Measurements from ENCODE around the gene PAX7. TPM values are rescaled to one million over a fixed set of nuclear protein-coding genes. Genes with fewer than 3 reads are reported as not detected.

The PAX7 gene
- total RNA-seq, 2 experiments from 2014 or later: not detected

DNA sequence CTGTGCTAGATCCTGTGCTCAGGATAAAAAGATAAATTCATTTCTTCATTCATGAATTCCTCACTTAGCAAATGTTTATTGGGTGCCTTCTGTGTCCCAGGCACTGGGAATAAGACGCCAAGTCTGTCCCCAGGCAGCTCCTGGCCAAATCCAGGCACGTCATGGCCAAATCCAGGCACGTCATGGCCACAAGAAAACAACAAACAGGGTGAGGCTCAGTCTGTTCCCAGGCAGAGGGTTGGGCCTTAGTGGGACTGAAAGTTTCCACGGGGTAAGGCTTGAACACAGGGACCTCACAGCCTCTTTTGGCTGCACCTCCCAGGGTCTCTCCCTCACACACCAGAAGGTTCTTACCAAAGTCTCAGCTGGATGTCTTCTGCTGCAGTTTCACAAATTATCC is 95.7 kb downstream of the PAX7 start:
- Mint-ChIP-seq H3K27me3 (peaks cover 43% of the 10 kb centered on the region), H3K9me3 (no peaks in the 10 kb centered on the region), H3K4me3 (no peak overlapping the region), H3K36me3 (ENCODE audit: low read depth) (no peaks in the 10 kb centered on the region), H3K27ac (no peak overlapping the region), H3K4me1 (no peaks in the 10 kb centered on the region)
- POLR2A ChIA-PET: no interaction called here
- CTCF ChIA-PET: interaction anchor here (0.6 kb wide), 1 partner anchor 84 kb away, joined by 3 read pairs; no protein-coding TSS in a partner anchor
- no peak for DNase-seq

DNA sequence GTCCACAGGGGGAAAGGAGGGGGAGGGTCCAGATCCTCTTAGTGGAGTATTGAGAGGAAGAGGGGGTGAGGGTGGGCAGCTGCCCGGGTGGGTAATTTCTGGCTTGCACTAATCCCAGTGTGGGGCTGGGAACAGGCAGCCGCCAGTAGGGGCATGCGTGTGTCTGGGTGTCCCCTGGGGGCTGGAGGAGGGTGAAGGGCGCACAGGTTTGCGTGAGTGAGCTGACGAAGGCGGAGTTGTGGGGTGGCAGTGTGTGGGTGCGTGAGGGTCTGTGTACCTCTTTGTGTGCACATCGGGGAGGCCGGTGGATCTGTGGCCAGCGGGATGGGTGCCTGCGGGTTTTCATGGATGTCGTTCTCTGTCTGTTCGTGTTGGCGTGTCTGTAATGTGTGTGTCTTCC is 97.3 kb downstream of the PAX7 start:
- no peaks in the 10 kb centered on the region for H3K9me3 Mint-ChIP-seq
- no peak for DNase-seq
- no peaks in the 10 kb centered on the region for H3K4me1 Mint-ChIP-seq
- ChIA-PET POLR2A (interaction anchor here (0.6 kb wide), 1 partner anchor 1511 kb away, joined by 3 read pairs; no protein-coding TSS in a partner anchor), CTCF (no interaction called here)
- H3K4me3 Mint-ChIP-seq: no peak overlapping the region
- peaks cover 37% of the 10 kb centered on the region for H3K27me3 Mint-ChIP-seq
- H3K27ac Mint-ChIP-seq: no peak overlapping the region
- no peaks in the 10 kb centered on the region for H3K36me3 Mint-ChIP-seq (ENCODE audit: low read depth)

DNA sequence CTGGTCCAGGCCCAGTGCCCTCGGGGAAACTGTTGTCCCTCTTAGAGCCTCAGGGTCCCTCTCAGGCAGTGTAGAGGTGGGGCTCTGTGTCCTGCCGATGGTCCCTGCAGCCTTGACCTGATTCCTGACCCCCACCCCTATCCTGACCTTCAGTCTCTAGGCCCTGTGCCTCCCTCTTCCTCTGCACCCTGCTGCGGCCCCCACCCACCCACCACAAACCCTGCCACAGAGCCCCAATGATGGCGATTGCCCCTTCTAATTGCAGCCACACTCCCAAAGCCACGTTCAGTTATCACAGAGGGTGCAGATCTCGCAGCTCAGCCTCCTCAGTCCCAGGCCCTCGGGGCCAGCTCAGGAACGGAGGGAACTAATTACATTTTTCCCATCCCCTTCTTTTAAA is 99.7 kb downstream of the PAX7 start:
- no peaks in the 10 kb centered on the region for H3K9me3 Mint-ChIP-seq
- H3K4me3 Mint-ChIP-seq: no peak overlapping the region
- no peaks in the 10 kb centered on the region for H3K4me1 Mint-ChIP-seq
- H3K27ac Mint-ChIP-seq: no peak overlapping the region
- ChIA-PET CTCF (no interaction called here), POLR2A (no interaction called here)
- H3K27me3 Mint-ChIP-seq: peaks cover 29% of the 10 kb centered on the region
- no peak for DNase-seq
- H3K36me3 Mint-ChIP-seq (ENCODE audit: low read depth): no peaks in the 10 kb centered on the region

DNA sequence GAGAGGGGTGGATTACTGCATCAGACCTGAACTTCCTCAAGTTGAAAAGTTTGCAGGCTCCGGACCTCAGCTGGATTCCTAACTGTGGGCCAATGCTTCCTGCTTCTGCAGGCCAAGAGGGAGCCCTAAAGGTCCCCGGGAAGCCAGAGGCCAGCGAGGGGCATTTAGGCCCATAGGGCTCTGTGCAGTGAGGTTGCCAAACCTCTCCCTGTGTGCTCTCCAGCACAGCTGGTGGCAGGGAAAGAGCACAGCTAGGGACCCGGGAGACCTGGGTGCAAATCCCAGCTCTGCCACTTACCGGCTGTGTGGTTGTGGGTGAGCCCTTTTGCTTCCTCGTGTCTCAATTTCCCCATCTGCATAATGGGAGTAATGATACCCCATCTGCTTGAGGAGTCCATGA is 100.5 kb downstream of the PAX7 start:
- DNase-seq: no peak
- H3K9me3 Mint-ChIP-seq: no peaks in the 10 kb centered on the region
- CTCF ChIA-PET: interaction anchor here (1.5 kb wide), 1 partner anchor 175 kb away, joined by 3 read pairs; no protein-coding TSS in a partner anchor
- H3K4me3 Mint-ChIP-seq: no peak overlapping the region
- peaks cover 21% of the 10 kb centered on the region for H3K27me3 Mint-ChIP-seq
- H3K36me3 Mint-ChIP-seq (ENCODE audit: low read depth): no peaks in the 10 kb centered on the region
- no peak overlapping the region for H3K27ac Mint-ChIP-seq
- POLR2A ChIA-PET: no interaction called here
- no peaks in the 10 kb centered on the region for H3K4me1 Mint-ChIP-seq

DNA sequence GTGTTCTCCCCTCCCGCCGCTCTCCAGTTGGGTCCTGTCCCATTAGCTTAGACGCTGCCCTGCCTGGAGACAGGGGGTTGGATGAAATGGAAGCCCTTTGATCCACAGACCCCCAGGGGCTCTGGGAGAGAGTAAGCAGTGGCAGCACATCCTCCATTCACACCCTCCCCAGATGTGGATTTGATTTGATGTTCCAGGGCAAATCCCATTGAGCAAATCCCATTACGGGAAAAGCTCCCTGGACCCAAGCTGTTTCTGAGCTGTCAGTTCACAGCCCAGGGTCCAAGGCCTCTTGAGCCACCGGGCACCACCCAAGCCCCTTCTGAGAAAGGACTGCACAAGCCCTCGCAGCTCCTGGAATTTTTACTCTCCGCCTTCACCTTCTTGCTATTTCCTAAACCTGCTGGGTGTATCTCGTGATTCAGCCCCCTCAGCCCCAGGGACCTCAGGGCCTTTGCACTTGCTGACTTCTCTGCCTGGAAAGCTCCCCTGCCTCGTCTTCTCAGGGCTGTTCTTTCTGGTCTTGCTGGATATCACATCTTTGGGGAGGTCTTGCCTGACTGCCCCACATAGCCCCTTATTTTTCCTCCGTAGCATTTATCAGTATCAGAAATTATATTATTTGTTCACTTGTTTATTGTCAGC is 101.1 kb downstream of the PAX7 start:
- H3K4me3 Mint-ChIP-seq: no peak overlapping the region
- DNase-seq: no peak
- no peaks in the 10 kb centered on the region for H3K9me3 Mint-ChIP-seq
- ChIA-PET POLR2A (no interaction called here), CTCF (interaction anchor here (1.5 kb wide), 1 partner anchor 176 kb away, joined by 3 read pairs; no protein-coding TSS in a partner anchor)
- peaks cover 18% of the 10 kb centered on the region for H3K27me3 Mint-ChIP-seq
- H3K36me3 Mint-ChIP-seq (ENCODE audit: low read depth): no peaks in the 10 kb centered on the region
- H3K27ac Mint-ChIP-seq: no peak overlapping the region
- no peaks in the 10 kb centered on the region for H3K4me1 Mint-ChIP-seq

DNA sequence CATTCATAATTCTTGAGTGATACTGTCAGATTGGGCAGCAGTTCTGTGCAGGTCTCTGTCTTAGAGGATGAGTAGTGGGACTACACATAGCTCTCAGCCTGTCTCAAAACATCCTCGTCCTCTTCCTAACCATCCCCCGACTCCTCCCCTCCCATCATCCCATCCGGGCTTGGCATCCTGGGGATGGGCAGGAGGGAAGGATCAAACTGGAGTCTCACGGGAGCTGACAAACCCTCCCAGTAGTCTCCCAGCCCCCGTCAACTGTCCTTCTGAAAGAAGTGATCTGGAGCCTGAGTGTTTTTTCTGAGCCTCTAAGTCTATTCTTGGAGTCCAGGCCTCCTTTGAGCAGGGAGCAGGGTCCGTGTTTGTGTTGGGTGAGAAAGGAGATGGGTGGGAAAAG is 102.0 kb downstream of the PAX7 start:
- H3K27me3 Mint-ChIP-seq: peaks cover 14% of the 10 kb centered on the region
- DNase-seq: no peak
- H3K36me3 Mint-ChIP-seq (ENCODE audit: low read depth): no peaks in the 10 kb centered on the region
- H3K9me3 Mint-ChIP-seq: no peaks in the 10 kb centered on the region
- H3K4me1 Mint-ChIP-seq: no peaks in the 10 kb centered on the region
- ChIA-PET CTCF (interaction anchor here (1.9 kb wide), 1 partner anchor 8 kb away, joined by 4 read pairs; no protein-coding TSS in a partner anchor), POLR2A (no interaction called here)
- H3K27ac Mint-ChIP-seq: no peak overlapping the region
- no peak overlapping the region for H3K4me3 Mint-ChIP-seq

DNA sequence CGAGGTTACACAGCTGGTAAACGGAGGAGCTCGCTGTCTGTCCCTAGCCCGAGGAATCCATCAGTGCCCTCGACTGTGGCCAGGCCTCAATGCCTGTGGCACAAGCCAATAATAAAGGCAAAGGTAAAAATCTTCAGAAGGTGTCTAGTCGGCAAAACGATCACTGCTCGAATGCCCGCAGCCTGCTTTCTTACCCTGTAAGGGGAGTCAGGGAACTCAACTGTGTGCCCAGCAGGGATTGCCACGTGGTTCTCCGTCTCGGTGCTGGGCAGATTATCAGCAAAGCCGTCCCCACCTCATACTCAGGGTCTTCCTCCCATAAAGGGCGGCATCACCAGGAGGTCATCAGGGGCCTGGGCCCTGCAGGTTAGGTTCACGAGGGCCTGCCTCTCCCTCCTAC is 103.4 kb downstream of the PAX7 start:
- Mint-ChIP-seq H3K27ac (no peak overlapping the region), H3K4me1 (no peaks in the 10 kb centered on the region), H3K4me3 (no peak overlapping the region), H3K36me3 (ENCODE audit: low read depth) (no peaks in the 10 kb centered on the region), H3K27me3 (peaks cover 10% of the 10 kb centered on the region), H3K9me3 (no peaks in the 10 kb centered on the region)
- CTCF ChIA-PET: interaction anchor here (1.9 kb wide), 1 partner anchor 9 kb away, joined by 4 read pairs; no protein-coding TSS in a partner anchor
- DNase-seq: no peak
- POLR2A ChIA-PET: no interaction called here

DNA sequence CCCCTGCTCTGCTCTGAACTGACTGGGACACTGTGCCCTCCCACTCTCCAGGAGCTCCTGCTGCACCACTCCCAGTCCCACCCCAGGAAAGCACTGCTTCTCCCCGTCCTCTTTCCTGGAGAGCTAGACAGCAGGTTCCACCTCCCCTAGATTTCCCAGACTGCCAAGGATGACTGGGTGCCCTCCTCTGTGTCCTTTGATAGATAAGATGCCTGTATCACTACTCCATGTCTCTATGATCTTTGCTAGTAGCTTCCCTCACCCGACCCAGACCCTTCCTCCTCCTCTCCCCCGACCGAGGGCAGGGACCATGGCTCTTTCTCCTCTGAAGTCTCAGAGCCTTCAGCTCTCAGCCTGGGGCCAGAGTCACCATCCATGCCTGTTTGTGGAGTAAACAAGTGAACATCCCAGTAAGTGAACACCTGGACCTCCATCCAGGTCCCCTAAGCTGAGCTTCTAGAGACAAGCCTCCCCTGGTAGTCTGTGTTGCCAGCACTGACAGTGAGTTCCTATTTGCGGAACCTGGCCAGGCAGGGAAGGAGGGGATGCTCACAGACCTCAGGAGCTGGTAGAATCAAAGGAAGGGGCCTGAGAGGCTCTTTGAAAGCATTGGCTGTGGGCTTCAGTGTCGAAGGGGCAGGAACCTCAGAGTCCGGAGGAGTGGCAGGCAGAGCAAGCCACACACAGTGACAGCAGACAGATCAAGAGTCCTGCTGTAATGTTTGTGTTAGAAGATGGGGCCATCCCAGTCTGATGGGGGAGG is 104.0 kb downstream of the PAX7 start:
- Mint-ChIP-seq H3K4me3 (no peak overlapping the region), H3K27ac (no peak overlapping the region), H3K27me3 (peaks cover 10% of the 10 kb centered on the region), H3K36me3 (ENCODE audit: low read depth) (no peaks in the 10 kb centered on the region), H3K9me3 (no peaks in the 10 kb centered on the region), H3K4me1 (no peaks in the 10 kb centered on the region)
- ChIA-PET CTCF (interaction anchor here (1.9 kb wide), 1 partner anchor 10 kb away, joined by 4 read pairs; no protein-coding TSS in a partner anchor), POLR2A (no interaction called here)
- no peak for DNase-seq

DNA sequence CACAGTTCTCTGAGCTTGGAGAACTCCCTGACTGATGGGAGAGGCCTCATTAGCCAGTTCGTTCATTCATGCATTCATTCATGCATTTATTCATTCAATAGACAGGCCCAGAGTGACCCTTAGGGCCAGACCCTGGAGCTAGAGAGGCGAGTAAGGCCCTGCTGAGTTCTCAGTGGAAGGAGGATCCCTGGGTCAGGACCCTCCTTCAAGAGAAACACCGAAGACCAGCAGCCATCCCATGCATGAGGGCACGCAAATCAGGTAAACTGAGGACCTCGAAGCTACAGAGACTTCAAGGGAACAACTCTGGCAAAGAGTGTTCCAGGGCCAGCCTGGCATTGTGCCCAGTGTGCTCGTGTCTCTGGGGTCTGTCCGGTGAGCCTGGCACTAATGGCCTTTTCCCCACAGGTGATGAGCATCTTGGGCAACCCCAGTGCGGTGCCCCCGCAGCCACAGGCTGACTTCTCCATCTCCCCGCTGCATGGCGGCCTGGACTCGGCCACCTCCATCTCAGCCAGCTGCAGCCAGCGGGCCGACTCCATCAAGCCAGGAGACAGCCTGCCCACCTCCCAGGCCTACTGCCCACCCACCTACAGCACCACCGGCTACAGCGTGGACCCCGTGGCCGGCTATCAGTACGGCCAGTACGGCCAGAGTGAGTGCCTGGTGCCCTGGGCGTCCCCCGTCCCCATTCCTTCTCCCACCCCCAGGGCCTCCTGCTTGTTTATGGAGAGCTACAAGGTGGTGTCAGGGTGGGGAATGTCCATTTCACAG is 104.8 kb downstream of the PAX7 start:
- CTCF ChIA-PET: no interaction called here
- Mint-ChIP-seq H3K4me1 (no peaks in the 10 kb centered on the region), H3K9me3 (no peaks in the 10 kb centered on the region), H3K36me3 (ENCODE audit: low read depth) (no peaks in the 10 kb centered on the region), H3K27me3 (peaks cover 7% of the 10 kb centered on the region), H3K4me3 (no peak overlapping the region), H3K27ac (no peak overlapping the region)
- POLR2A ChIA-PET: no interaction called here
- DNase-seq: no peak

DNA sequence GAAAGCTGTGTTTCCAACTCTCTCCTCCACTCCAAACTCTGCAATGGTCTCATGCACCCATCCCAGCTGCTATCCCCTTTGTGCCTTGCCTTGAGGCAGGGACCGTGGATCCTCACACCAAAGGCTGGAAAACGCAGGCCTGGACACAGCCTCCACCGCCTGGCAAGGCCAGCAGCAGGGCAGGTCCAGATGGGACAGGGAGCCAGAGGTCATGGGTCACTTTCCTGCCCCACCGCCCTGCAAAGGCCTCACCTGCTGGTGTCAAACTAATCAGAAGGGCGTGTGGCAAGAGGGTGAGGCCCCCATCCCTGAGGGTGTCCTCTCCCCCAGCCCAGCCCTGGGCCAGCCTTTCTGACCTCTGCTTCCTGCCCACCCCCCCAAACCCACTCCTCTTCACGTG is 106.3 kb downstream of the PAX7 start:
- DNase-seq: no peak
- no peaks in the 10 kb centered on the region for H3K36me3 Mint-ChIP-seq (ENCODE audit: low read depth)
- ChIA-PET CTCF (no interaction called here), POLR2A (no interaction called here)
- H3K9me3 Mint-ChIP-seq: no peaks in the 10 kb centered on the region
- H3K27ac Mint-ChIP-seq: no peak overlapping the region
- H3K4me3 Mint-ChIP-seq: no peak overlapping the region
- no peaks in the 10 kb centered on the region for H3K4me1 Mint-ChIP-seq
- peaks cover 5% of the 10 kb centered on the region for H3K27me3 Mint-ChIP-seq

DNA sequence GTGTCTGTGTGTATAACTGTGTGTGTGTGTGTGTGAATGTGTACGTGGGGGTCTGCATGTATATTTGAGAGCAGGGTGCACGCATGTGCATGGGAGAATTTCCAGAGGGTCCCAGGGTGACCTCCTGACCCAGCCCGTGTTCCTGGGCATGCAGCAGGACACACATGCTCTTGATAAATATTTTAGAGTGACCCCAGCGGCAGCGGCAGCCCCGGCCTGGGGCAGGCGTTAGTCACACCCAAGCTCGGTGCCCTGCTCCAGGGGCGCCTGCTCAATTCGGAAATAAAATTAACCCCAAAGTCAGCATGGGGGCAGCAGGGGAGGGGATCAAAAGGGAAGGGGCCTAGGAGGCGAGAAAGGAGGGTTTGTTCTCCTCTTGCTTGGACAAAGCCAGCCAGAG is 107.5 kb downstream of the PAX7 start:
- Mint-ChIP-seq H3K9me3 (no peaks in the 10 kb centered on the region), H3K4me3 (no peak overlapping the region), H3K27ac (no peak overlapping the region), H3K36me3 (ENCODE audit: low read depth) (no peaks in the 10 kb centered on the region), H3K27me3 (peaks cover under 1% of the 10 kb centered on the region), H3K4me1 (no peaks in the 10 kb centered on the region)
- no peak for DNase-seq
- CTCF ChIA-PET: no interaction called here
- POLR2A ChIA-PET: no interaction called here

DNA sequence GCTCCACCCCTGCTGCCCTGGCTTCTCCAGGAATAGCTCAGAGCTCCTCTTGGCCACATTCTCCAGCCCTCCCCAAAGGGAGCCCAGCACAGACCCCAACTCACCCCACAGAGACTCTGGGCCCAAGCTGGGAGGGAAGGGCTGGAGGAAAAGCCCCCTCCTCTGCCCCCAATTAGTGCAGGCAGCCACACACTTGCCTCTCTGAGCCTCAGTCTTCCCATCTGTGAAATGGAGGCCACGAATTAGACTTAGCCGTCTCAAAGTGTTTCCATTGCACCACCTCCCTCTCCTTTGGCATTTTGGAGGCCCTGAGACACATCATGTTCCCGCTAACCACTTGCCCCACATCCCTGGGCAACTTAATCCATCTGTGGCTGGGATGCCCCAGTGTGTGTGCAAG is 108.0 kb downstream of the PAX7 start:
- CTCF ChIA-PET: no interaction called here
- no peak for DNase-seq
- POLR2A ChIA-PET: no interaction called here
- H3K27me3 Mint-ChIP-seq: no peaks in the 10 kb centered on the region
- H3K36me3 Mint-ChIP-seq (ENCODE audit: low read depth): no peaks in the 10 kb centered on the region
- H3K9me3 Mint-ChIP-seq: no peaks in the 10 kb centered on the region
- H3K27ac Mint-ChIP-seq: no peak overlapping the region
- H3K4me1 Mint-ChIP-seq: no peaks in the 10 kb centered on the region
- H3K4me3 Mint-ChIP-seq: no peak overlapping the region

DNA sequence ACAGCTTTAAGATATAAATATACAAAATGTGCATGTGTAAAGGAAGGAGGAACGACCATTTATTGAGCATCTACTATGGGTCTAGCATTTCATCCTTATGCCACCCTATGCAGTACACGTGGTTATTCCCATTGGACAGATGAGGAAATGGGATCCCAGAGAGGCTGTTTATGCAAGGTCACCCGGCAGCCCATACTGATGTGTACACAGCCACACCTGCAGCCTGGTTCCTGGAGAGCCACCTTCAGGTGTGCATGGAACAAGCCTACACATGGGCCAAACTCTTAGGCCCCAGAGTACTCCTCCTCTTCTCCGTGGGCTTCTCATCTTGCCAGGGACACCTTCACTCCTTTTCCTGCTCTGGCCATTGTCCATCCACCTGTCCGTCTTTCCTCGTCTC is 108.8 kb downstream of the PAX7 start:
- Mint-ChIP-seq H3K36me3 (ENCODE audit: low read depth) (no peaks in the 10 kb centered on the region), H3K4me1 (no peaks in the 10 kb centered on the region), H3K4me3 (no peak overlapping the region), H3K27me3 (no peaks in the 10 kb centered on the region), H3K9me3 (no peaks in the 10 kb centered on the region), H3K27ac (no peak overlapping the region)
- ChIA-PET POLR2A (no interaction called here), CTCF (no interaction called here)
- DNase-seq: no peak
